Measurements from ENCODE around the gene KLHDC7A.

- no peak for TF ChIP-seq SMC3 (IDR thresholded peaks at IDR 0.05)
- TF ChIP-seq HDAC2 (IDR thresholded peaks at IDR 0.05), result no peak
- no peak for TF ChIP-seq MAX (IDR thresholded peaks at IDR 0.05)
- TF ChIP-seq CTCF (IDR thresholded peaks at IDR 0.05), result no peak
These were observed 46.7 kb upstream of the KLHDC7A start for GRCh38 chr1:18434041-18434440.
